ENCODE measurements around the gene VEGFA. TPM values are rescaled to one million over a fixed set of nuclear protein-coding genes. Genes with fewer than 3 reads are reported as not detected.
A peak's percentile ranks its signal among the peaks of the same experiment; 100 is the strongest.

VEGFA gene
- total RNA-seq: 100 to 1,000 TPM; 163 to 296 (median 219) TPM
- 246 TPM for polyA plus RNA-seq
- long read RNA-seq, donor 1, transcript VEGFA-227 (6 exons, 984 nt): minor isoform, 42 of 434 reads
- long read RNA-seq, donor 1, transcript VEGFA-231 (8 exons, 1,188 nt): minor isoform, 93 of 434 reads
- long read RNA-seq, donor 1, transcript VEGFA-232 (8 exons, 1,170 nt): minor isoform, 21 of 434 reads
- long read RNA-seq, donor 1, transcript VEGFA-205 (7 exons, 3,535 nt): major isoform, 193 of 434 reads
- long read RNA-seq, donor 1, partial matches to known transcripts: 23 of 434 reads
- long read RNA-seq, donor 1, other reads (novel, unspliced or antisense): 40 of 434 reads
- long read RNA-seq, donor 2, transcript VEGFA-205 (7 exons, 3,535 nt): major isoform, 97 of 251 reads
- long read RNA-seq, donor 2, transcript VEGFA-231 (8 exons, 1,188 nt): minor isoform, 65 of 251 reads
- long read RNA-seq, donor 2, transcript VEGFA-232 (8 exons, 1,170 nt): minor isoform, 23 of 251 reads
- long read RNA-seq, donor 2, transcript VEGFA-227 (6 exons, 984 nt): minor isoform, 24 of 251 reads
- long read RNA-seq, donor 2, partial matches to known transcripts: 10 of 251 reads
- long read RNA-seq, donor 2, other reads (novel, unspliced or antisense): 25 of 251 reads
- long read RNA-seq, donor 3, partial matches to known transcripts: 0 of 16 reads
- long read RNA-seq, donor 3, other reads (novel, unspliced or antisense): 13 of 16 reads
- long read RNA-seq, donor 4, transcript VEGFA-232 (8 exons, 1,170 nt): minor isoform, 18 of 278 reads
- long read RNA-seq, donor 4, transcript VEGFA-227 (6 exons, 984 nt): minor isoform, 16 of 278 reads
- long read RNA-seq, donor 4, transcript VEGFA-205 (7 exons, 3,535 nt): major isoform, 117 of 278 reads
- long read RNA-seq, donor 4, transcript VEGFA-231 (8 exons, 1,188 nt): minor isoform, 78 of 278 reads
- long read RNA-seq, donor 4, partial matches to known transcripts: 15 of 278 reads
- long read RNA-seq, donor 4, other reads (novel, unspliced or antisense): 28 of 278 reads

DNA sequence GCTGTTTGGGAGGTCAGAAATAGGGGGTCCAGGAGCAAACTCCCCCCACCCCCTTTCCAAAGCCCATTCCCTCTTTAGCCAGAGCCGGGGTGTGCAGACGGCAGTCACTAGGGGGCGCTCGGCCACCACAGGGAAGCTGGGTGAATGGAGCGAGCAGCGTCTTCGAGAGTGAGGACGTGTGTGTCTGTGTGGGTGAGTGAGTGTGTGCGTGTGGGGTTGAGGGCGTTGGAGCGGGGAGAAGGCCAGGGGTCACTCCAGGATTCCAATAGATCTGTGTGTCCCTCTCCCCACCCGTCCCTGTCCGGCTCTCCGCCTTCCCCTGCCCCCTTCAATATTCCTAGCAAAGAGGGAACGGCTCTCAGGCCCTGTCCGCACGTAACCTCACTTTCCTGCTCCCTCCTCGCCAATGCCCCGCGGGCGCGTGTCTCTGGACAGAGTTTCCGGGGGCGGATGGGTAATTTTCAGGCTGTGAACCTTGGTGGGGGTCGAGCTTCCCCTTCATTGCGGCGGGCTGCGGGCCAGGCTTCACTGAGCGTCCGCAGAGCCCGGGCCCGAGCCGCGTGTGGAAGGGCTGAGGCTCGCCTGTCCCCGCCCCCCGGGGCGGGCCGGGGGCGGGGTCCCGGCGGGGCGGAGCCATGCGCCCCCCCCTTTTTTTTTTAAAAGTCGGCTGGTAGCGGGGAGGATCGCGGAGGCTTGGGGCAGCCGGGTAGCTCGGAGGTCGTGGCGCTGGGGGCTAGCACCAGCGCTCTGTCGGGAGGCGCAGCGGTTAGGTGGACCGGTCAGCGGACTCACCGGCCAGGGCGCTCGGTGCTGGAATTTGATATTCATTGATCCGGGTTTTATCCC, at the start of gene VEGFA:
TSS of gene VEGFA (plus strand) at position 686 of the 846 bp plus-strand sequence.
- peak within 1 kb of the TSS; percentile 64 for H3K4me3 ChIP-seq (ENCODE audit: low read length)
- intact Hi-C loops (cut with DNase I): loop anchor here (2.0 to 5.0 kb wide), 7 partner anchors 68 to 309 kb away; no protein-coding TSS in a partner anchor
- ATAC-seq: peak; percentile 83 to 84

DNA sequence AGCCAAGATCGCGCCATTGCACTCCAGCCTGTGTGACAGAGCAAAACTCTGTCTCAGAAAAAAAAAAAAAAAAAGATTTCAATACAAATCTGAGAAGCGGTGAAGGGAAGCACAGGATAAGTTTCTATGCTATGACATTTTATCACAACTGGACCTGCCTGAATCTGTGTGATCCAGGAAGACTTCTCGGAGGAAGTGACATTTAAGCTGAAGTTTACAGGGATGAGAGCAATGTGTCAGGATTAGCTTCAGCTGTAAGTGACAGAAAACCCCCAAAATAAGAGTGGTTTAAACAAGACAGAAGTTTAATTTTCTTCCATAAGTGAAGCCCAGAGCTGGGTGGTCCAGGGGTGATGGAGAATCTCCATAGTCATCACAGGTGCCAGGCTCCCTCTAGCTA, 49.0 kb upstream of the VEGFA start:
- no peak for ATAC-seq
- Histone ChIP-seq H3K4me1 (ENCODE audit: control insufficient read depth, insufficient read depth, low read length) (peaks cover 13% of the 10 kb centered on the region), H3K4me3 (ENCODE audit: low read length) (no peak overlapping the region), H3K27me3 (ENCODE audit: control insufficient read depth, insufficient read depth) (no peaks in the 10 kb centered on the region), H3K27ac (ENCODE audit: low read length) (no peak overlapping the region), H3K9me3 (ENCODE audit: control insufficient read depth, low read length) (no peaks in the 10 kb centered on the region)
- intact Hi-C loops (cut with DNase I): no loop called here
- WGBS: 90% methylated on average over 4 of the region's 4 CpGs
- DNase-seq: no peak

More for the DNA sequence above, at the start of gene VEGFA:
- WGBS: under 1% methylated on average over 62 of the region's 62 CpGs
- DNase-seq: peak; percentile 91 to 97 (median 96)
- Histone ChIP-seq H3K27ac (ENCODE audit: low read length) (peak within 1 kb of the TSS; percentile 95), H3K9me3 (ENCODE audit: control insufficient read depth, low read length) (no peaks in the 10 kb centered on the region), H3K4me1 (ENCODE audit: control insufficient read depth, insufficient read depth, low read length) (peaks cover 5% of the 10 kb centered on the region), H3K27me3 (ENCODE audit: control insufficient read depth, insufficient read depth) (no peaks in the 10 kb centered on the region)

DNA sequence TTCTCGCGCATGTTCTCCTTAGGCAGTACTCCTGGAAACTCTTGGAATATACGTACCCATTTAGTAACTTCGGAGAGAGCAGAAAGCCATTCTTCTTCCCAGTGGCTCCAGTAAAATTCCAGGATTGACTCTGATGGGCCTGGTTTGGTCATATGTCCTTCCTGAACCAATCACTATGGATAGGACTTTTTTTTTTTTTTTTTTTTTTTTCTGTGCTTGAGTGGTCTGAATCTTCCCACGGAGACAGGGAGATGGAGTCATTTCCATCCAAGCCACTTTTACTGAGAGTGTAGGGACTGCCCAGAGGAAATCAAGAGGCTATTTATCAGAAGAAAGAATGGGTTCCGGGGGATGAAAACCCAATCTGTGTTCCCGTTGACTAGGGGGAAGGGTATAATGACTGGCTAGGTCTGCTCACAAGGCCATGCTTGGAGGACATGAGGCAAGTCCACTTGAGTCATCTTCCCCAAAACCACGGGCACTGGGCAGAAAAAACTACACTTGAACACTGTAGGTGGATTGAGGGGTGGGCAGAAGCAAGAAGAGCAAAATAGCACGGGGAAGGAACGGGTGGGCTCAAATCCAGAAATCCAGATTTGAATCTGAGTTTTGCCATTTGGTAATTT, 47.0 kb upstream of the VEGFA start:
- ATAC-seq: no peak
- DNase-seq: no peak
- H3K4me1 ChIP-seq (ENCODE audit: control insufficient read depth, insufficient read depth, low read length): peaks cover 3% of the 10 kb centered on the region
- intact Hi-C loops (cut with DNase I): no loop called here
- WGBS: 82% methylated on average over 10 of the region's 10 CpGs
- no peak overlapping the region for H3K27ac ChIP-seq (ENCODE audit: low read length)
- no peaks in the 10 kb centered on the region for H3K9me3 ChIP-seq (ENCODE audit: control insufficient read depth, low read length)
- no peak overlapping the region for H3K4me3 ChIP-seq (ENCODE audit: low read length)
- no peaks in the 10 kb centered on the region for H3K27me3 ChIP-seq (ENCODE audit: control insufficient read depth, insufficient read depth)

DNA sequence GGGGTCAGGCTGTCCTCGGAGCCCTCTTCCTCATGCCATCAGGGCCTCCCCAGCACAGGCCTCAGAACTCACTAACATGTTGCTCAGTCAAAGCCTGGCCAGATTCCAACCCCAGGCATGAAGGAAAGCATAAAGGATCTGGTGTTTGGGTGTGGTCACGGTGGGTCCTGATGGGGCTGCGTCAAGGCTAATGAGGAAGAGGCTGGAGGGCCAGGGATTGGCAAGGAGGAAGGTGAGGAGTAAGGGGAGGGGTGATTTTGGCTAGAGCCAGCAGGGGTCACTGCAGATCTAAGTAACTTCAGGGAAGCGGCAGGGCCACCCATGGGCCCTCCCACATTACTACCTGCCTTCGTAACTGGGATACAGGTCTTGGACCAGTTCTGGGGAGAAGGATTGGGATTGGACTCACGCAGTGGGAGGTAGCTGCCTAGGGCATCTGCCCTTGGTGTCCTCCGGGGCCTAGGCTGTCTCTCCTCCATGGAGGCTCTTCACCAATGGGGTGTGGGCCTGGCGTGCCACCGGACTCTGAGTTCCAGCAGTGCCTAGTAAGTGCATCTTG, 46.2 kb upstream of the VEGFA start:
- Histone ChIP-seq H3K27ac (ENCODE audit: low read length) (no peak overlapping the region), H3K27me3 (ENCODE audit: control insufficient read depth, insufficient read depth) (no peaks in the 10 kb centered on the region), H3K4me1 (ENCODE audit: control insufficient read depth, insufficient read depth, low read length) (no peaks in the 10 kb centered on the region), H3K9me3 (ENCODE audit: control insufficient read depth, low read length) (no peaks in the 10 kb centered on the region), H3K4me3 (ENCODE audit: low read length) (no peak overlapping the region)
- 52% methylated on average over 9 of the region's 9 CpGs for WGBS
- intact Hi-C loops (cut with DNase I): loop anchor here in 1 of 4 donors (2.0 kb wide), 1 partner anchor 351 kb away; no protein-coding TSS in a partner anchor
- DNase-seq (peak; percentile 67 to 85 (median 79)), ATAC-seq (peak; percentile 63 to 72)

DNA sequence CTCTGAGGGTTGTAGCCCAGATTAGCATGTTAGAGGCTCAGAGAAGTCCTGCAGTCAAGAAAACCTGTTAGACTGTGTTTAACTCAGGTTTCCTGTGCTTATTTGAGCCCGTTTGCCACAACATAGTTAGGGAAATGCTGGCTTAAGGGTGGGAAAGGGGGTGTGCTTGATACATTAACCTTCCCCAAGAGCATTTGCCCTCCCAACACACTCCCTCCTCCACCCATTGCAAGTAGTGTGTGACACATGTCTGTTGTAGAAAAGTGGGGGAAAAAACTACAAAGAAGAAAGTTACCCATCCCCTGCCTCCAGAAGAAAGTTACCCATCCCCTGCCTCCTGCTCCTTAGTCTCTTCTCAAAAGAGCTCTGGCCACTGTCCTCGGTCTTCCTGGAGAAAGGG, 45.7 kb upstream of the VEGFA start:
- H3K27me3 ChIP-seq (ENCODE audit: control insufficient read depth, insufficient read depth): no peaks in the 10 kb centered on the region
- H3K4me1 ChIP-seq (ENCODE audit: control insufficient read depth, insufficient read depth, low read length): no peaks in the 10 kb centered on the region
- no peak overlapping the region for H3K4me3 ChIP-seq (ENCODE audit: low read length)
- WGBS: 69% methylated on average over 2 of the region's 2 CpGs
- H3K9me3 ChIP-seq (ENCODE audit: control insufficient read depth, low read length): no peaks in the 10 kb centered on the region
- no peak for DNase-seq
- no peak overlapping the region for H3K27ac ChIP-seq (ENCODE audit: low read length)
- no peak for ATAC-seq
- intact Hi-C loops (cut with DNase I): loop anchor here in 1 of 4 donors (2.0 kb wide), 1 partner anchor 350 kb away; no protein-coding TSS in a partner anchor

- Histone ChIP-seq H3K4me3 (ENCODE audit: low read length) (no peak overlapping the region), H3K27ac (ENCODE audit: low read length) (no peak overlapping the region), H3K9me3 (ENCODE audit: control insufficient read depth, low read length) (no peaks in the 10 kb centered on the region), H3K27me3 (ENCODE audit: control insufficient read depth, insufficient read depth) (no peaks in the 10 kb centered on the region), H3K4me1 (ENCODE audit: control insufficient read depth, insufficient read depth, low read length) (no peaks in the 10 kb centered on the region)
- WGBS: 60% methylated on average over 17 of the region's 17 CpGs
- DNase-seq (peak; percentile 88 to 91 (median 91)), ATAC-seq (peak; percentile 83 to 89)
- intact Hi-C loops (cut with DNase I): loop anchor here in 2 of 4 donors (2.0 to 5.0 kb wide), 2 partner anchors 350 to 352 kb away; no protein-coding TSS in a partner anchor
These were observed 44.9 kb upstream of the VEGFA start for GRCh38 chr6:43724914-43725642.

- Histone ChIP-seq H3K27me3 (ENCODE audit: control insufficient read depth, insufficient read depth) (no peaks in the 10 kb centered on the region), H3K9me3 (ENCODE audit: control insufficient read depth, low read length) (no peaks in the 10 kb centered on the region), H3K4me3 (ENCODE audit: low read length) (no peak overlapping the region), H3K4me1 (ENCODE audit: control insufficient read depth, insufficient read depth, low read length) (no peaks in the 10 kb centered on the region), H3K27ac (ENCODE audit: low read length) (no peak overlapping the region)
- 90% methylated on average over 7 of the region's 7 CpGs for WGBS
- intact Hi-C loops (cut with DNase I): loop anchor here in 2 of 4 donors (2.0 to 5.0 kb wide), 2 partner anchors 349 to 351 kb away; no protein-coding TSS in a partner anchor
- ATAC-seq: no peak
- DNase-seq: no peak
These were observed 44.1 kb upstream of the VEGFA start for GRCh38 chr6:43725643-43726580.

DNA sequence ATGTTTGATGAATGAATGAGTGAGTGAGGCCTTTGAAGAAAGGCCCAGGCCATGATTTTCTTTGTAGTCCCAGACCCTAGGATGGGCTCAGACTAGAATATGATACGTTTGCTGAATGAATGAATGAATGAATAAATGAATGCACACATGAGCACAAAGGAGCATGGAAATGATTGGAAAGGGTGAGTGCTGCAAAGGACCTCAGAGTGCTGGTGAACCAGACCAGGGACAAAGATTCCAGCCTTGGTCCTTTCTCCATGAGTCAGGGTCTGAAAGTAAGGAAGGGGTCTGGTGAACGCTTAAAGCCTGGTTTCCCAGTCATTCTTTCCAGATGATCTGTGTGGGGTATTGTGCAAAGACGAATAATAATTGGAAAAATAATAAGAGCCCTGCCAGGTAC, 42.4 kb upstream of the VEGFA start:
- Histone ChIP-seq H3K27me3 (ENCODE audit: control insufficient read depth, insufficient read depth) (no peaks in the 10 kb centered on the region), H3K4me3 (ENCODE audit: low read length) (no peak overlapping the region), H3K27ac (ENCODE audit: low read length) (no peak overlapping the region), H3K4me1 (ENCODE audit: control insufficient read depth, insufficient read depth, low read length) (no peaks in the 10 kb centered on the region), H3K9me3 (ENCODE audit: control insufficient read depth, low read length) (no peaks in the 10 kb centered on the region)
- no peak for ATAC-seq
- no peak for DNase-seq
- intact Hi-C loops (cut with DNase I): loop anchor here in 1 of 4 donors (5.0 kb wide), 1 partner anchor 350 kb away; no protein-coding TSS in a partner anchor
- WGBS: 84% methylated on average over 3 of the region's 3 CpGs

Data from right cardiac atrium (tissue), 5 donors.